Lower leg skin (tissue), 3 donors: Measurements from ENCODE around the gene VPS26B.

Experiments used
- CTCF ChIP-seq, 3 donors: fragments of 450-650 bp; IDR thresholded peaks; one replicate each; pipeline ENCODE4 v1.5.1; 2016; ENCODE audit warnings: antibody characterized with exemption in 3 of 3, mild to moderate bottlenecking in 3 of 3, moderate library complexity in 2 of 3
- POLR2A ChIP-seq, 2 donors: fragments of 450-650 bp; IDR thresholded peaks; one replicate each; pipeline ENCODE4 v1.6.1; 2016 to 2017; ENCODE audit warnings: antibody characterized with exemption in 2 of 2, mild to moderate bottlenecking in 1 of 2, moderate library complexity in 1 of 2

GRCh38 chr11:134215836-134216235, 8.6 kb upstream of the VPS26B start:
- TF ChIP-seq CTCF (IDR thresholded peaks at IDR 0.05) (no peak), POLR2A (IDR thresholded peaks at IDR 0.05) (no peak)
